GM21737 (cell line): Measurements from ENCODE around the gene LINGO1.

Source experiments
- ATAC-seq: cut with Tn5 transposase; IDR thresholded peaks from one replicate; pipeline ENCODE4 v1.9.1; 2021; ENCODE audit warnings: mild to moderate bottlenecking, moderate library complexity; ENCODE audit not compliant: unreplicated experiment

LINGO1 gene

DNA sequence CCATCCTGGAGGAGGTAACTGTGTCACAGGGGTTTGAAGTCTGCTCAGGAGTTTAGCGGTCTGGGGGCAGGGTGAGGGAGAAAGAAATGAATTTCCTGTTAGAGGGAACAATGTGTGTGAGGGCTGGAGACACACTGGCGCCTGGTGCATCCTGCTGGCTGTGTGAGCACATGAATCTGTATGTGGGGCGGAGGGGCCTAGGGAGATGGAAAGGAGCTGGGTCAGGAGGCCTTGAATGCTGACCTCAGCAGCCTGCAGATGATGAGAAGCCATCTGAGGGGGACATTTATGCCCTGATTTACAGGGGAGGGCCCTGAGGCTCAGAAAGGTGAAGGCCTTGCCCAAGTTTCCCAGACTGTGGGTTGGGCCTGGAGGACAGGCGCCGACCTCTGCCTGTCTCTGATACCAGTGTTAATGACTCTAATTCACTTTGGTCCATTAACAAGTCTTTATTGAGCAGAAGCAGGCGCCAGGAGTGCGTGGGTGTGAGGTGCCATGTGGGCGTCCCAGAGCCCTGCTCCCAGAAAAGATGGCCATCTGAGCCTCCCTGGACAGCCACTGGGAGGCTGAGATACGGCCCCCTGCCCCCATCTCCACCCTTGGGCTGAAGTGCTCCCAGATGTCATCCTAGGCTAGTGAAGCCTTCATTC, 34.8 kb downstream of the LINGO1 start:
- no peak for ATAC-seq

DNA sequence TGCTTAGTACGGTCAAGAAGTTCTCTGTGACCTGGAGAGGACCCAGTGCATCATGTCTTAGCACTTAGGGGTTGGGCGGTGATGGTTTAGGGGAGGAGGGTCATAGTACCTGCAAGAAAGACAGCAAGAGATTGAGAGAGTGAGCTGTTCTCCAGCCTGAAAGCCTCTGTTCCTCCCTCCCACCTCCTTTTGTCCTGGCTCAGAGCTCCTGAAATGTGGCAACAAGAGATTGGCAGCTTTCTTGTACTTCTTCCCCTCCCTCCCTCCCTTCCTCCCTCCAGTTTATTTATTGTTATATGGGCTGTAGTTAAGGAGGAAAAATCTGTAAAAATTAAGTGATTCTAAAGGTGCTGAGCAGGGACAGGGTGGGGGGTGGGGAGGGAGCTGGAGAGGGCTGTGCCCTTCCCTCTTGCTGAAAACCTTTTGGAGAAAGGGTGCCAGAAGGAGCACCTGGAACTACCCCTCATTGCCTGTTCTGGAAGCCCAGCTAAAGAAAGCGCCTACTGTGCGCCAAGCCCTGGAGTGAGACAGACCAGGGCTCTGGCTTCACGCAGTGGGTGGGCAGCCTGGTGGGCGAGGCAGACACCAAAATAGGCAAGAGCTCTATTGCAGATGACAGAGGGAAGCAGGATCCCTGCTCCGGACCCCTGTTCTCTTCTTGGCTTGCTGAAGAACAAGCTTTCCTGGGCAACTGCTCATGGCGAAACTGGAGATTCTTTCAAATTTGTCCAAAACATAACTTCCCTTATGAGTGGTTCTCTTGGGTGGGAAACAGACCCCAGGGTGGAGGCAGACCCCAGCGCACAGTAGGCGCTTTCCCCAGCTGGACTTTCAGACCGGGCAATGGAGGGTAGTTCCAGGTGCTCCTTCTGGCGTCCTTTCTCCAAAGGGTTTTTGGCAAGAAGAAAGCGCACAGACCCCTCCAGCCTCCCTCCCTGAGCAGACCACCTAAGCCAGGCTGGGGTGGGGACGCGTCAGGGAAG, 35.6 kb downstream of the LINGO1 start:
- no peak for ATAC-seq

DNA sequence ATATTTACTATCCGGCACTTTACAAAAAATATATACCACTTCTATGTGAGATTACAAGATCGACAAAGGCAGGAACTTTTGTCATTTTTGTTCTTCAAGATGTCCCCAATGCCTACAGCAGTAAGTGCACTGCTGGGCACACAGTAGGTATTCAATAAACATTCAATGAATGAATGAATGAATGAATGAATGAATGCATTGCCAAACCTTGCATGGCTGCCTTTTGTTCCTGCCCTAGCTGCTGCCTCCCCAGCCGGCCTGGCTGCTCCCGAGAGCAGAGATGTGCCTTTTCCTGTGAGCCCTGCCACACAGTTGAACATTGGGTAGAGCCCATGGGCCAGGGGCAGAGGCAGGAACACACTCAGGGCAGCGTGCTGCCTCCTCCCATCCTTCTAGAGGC, 37.5 kb downstream of the LINGO1 start:
- ATAC-seq: no peak

DNA sequence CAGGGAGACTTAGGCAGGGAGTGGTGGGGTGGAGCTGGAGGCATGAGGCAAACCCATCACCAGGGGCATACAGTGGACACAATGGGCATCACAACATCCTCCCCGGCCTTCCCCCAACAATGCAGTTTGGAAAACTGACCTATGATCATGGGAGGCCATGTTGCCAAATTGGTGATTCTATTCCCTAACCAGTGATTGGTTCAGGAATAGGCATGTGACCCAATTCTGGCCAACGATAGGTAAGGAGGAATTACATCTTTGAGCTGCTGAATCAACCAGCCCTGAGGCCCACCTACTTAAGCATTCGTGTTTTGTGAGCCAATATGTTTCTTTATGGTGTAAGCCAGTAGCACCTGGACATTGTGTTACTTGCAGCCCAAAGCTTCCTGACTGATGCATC, 40.0 kb downstream of the LINGO1 start:
- no peak for ATAC-seq

DNA sequence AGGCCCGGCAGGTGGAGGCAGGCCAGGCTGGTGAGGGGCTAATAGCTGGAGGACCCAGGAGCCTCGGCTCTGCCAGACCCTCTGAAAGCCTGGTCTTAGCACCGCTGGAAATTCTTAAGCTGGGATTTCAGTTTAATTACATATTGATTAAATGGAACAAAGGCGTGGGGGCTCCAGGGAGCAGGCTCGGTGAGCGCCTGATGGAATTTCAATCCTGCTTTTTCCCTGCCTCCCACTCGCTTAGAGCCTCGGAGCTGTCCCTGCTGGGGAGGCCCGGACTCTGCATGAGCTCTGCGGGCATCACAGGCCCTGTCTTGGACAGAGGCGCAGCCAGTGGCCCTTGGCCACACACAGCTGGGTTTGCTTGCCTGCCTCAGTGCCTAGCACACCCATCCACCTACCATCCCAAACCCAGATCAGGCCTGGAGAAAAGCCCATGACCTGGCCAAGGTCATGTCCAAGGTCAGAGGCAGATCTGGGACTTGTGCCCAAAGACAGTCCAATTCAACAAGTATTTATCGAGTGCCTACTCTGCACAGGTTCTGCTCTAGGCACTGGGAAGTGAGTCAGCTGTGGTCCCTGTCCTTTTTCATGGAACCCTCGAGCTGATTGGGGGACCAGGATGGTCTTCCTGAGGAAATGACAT, 40.6 kb downstream of the LINGO1 start:
- ATAC-seq: no peak

DNA sequence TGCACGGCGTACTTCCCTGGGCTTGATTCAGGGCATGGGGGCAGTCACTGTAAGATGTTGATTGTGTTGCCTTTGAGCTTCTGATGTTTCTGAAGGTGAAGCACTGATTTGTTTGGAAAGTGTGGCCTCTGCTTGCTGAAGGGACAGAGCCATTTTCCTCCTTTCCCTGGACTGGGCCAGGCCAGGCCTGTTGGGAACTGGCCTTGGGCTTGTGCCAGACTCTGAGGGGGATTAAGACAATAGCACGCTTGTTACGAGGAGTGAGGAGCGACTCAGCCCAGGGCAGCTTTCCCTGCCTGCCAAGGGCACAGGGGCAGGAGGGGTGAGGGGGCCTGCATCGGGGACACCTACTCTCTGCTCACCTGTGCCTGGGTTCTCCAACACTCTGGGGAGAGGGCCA, 42.9 kb downstream of the LINGO1 start:
- ATAC-seq: no peak

DNA sequence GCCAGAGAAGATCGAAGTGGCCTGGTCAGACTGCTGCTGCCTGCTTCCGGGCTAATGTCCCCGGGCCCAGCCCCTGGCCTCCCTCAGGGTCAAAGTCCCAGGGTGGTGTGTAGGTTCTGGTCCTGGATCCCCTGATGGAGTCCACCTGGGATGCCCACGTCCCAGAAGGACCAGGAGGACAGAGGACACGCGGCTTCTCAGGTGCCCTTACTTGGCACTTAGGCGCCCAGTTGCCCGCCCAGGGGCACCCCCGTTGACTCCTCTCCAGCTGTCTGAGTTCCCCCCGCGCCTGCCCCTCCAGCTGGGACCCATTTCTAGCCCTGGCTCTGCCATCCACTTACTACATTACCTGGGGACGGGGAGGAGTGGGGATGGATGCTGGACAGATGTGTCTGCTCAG, 44.6 kb downstream of the LINGO1 start:
- no peak for ATAC-seq

DNA sequence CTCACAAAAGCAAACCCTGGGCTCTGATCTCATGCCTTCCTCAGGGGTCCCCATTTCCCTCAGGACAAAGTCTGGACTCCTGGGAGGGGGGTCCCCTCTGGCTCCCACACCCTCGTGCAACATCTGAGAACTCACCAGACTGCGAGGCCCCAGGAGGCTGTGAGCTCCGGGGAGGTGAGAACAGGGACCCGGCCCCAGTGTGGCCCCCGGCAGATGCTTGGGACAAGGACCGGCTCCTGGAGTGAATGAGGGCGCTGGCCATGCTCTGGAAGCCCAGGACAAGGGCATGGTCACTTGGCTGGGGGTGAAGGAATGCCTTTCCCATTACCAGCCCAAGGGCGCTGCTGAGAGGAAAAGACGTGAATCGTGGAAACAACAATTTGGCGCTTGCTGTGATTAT, 48.0 kb downstream of the LINGO1 start:
- no peak for ATAC-seq

DNA sequence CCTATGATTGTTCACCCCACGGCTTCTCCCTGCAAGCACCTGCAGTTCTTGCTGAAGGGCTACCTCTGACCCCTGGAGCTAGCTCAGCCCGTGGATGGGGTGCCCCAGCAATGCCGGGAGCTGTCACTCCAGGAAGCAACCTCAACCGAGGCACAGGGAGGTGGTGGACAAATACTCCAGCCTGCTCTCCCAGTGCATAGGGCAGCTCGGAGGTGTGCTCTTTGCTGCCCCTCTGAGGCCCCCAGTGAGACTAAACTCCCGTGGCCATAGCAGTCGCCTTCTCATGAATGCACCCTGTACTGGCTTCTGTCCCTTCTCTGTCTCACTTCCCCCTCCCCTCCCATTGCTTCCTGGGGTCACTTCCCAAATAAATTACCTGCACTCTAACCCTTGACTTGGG, 48.5 kb downstream of the LINGO1 start:
- ATAC-seq: no peak

DNA sequence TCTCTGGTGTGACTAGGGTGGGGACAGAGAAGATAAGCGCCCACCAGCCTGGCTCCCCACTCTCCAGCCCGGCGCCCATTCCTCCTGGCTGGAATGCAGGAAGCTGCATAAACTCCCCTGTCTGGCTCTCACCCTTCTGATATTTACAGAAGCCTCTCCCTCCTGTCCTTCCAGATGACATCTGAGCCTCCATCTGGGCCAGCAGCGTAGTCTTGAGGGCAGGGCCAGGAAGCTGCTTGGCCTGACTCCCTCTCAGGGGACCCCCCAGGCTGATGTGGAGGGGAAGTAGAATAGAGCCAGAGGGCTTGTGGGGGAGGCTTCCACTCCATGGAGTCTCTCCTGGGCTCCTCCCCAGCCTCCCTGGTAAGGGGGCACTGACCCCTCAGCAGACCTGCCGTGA, 49.9 kb downstream of the LINGO1 start:
- ATAC-seq: no peak

DNA sequence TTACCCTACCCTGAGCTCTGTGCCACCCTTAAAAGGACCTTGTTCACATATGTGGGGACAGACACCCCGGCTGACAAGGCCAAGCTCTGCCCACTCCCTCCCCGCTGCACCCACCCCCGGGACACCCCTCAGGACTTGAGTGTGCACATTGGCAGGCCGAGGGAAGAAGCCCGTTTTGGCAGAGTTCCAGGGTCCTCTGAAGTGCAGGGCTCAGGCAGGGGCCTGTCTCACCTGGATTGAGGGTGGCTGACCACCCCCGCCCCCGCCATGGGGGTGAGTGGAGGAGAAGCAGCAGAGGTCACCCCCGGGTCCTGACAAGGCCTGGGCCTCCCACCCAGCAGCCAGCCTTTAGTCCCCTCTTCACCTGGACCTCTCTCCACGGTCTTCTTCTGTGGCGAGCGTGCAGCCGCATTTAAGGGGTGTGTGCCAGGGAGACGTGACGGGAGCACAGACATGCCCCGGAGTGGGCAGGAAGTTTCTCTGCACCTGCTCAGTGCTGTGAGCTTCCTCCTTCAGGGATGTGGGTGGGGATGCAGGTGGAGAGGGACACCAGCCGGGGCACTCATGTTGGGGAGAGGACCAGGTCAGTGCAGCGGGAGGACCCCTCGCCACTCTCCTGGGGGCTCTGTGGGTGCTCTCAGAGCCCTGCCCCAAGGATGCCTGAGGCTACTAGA, 50.7 kb downstream of the LINGO1 start:
- ATAC-seq: no peak

DNA sequence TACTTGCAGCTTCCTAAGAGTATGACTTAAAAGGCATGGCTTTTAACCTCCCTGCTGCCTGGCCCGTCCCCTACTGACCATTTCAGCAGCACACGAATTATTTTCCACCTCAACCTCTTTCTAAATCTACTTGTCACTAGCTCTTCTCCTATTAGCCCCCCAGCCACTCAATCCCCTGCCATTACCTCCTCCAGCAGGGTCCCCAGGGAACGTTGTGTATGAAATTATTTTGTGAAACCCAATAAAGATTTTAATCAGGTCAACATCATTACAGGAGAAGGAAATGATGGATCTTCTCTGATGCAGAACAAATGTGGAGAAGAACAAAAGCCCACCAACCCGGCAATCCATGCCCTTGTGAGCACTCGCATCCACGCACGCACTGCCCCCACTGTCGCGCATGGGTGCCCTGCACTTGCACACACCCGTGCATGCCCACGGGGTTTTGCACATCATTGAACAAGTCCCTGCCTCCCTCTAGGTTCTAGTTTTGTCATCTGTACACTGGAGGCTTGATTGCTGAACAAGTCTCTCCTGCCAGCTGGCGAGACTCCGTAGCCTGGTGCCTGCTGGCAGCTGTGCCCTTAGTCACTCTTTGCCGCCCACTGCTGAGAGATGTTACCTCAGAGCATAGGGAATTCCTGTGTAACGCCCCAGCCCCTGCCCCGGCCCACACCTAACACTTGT, 51.6 kb downstream of the LINGO1 start:
- ATAC-seq: no peak

DNA sequence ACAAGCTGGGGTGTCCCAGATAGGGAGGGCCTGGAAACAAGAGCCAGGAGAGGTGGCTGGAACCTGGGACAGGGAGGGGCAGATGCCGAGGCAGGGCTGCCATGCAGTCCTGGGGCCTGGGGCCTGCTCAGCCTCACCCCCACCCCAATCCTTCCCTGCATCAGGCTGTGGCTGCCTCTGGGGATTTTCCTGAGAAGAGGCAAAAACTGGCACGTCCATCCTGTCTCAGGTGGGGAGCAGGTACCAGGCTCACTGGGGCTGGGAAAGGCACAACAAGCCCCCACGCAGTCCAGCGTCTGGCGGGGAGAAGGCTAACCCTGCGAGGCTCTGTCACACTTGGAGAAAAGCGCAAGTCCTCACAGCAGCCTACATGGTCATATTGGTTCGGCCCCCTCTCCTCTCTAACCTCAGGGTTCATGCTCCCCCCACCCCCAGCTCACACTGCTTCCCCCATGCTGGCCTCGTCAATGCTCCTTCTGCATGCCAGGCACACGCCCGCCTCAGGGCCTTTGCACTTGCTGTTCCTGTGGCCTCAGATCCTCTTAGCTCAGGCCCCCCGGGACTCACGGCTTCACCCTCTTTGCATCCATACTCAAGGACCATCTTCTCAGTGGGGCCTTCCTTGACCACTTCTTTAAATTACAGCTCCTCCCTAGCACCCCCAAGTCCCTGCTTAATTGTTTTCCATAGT, 53.1 kb downstream of the LINGO1 start:
- no peak for ATAC-seq

DNA sequence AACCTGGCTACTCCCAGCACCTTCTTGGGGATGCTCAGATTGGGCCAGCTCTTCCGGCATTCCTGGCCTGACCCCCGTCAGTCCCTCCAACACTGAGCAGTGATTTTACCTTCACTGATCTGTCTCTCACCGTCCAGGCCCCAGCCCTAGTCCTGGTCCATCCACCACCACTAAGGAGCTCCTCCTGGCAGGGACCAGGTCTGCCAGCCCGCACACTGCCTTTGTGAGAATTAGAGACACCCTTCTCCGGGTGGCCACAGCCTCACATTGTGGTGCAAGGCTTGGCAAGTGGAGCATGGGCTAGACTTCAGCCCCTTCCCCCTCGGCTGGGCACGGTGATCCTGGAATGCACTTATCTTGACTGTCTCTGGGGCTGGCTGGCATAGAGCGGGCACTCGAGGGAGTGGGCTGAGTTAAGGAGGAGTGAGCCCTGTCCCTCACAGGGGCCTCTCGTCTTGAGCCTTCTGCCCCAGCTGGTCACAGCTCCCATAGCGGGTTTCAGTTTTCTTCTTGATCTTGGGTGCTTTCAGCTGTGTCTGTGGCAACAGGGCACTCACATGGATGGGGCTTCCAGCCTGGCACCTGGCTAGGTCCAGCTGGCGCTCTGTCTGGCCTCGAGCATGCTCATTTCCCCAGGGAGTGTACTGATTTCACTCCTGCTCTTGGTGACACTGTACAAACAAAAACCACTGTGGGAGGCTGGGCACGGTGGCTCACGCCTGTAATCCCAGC, 53.9 kb downstream of the LINGO1 start:
- ATAC-seq: no peak

DNA sequence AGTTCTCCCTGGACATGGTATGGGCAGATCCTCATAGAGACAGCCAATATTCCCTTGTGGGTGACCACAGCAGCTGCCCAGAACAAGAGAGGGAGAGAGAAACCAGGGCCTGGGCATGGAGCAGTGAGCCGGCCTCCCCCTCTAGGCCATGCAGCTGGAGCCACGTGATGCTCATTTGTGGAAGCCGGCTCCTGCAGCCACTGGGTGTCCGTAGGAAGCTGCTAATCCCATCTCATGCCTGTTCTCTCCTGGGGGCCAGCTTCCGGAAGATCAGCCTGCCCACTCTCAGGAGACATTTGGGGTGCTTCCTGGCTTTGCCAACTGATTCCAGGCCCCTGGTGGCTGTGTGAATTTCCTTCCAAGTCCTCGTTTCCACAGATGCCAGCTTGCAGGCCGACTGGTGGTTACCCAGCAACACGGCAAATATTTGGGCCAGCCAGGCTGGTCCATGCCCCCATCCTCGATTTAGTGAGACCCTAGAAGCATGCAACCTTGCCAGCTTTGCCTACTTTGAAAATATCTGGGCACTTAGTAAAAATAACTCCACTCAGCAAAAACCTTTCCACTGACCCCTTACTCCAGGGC, 55.3 kb downstream of the LINGO1 start:
- no peak for ATAC-seq

DNA sequence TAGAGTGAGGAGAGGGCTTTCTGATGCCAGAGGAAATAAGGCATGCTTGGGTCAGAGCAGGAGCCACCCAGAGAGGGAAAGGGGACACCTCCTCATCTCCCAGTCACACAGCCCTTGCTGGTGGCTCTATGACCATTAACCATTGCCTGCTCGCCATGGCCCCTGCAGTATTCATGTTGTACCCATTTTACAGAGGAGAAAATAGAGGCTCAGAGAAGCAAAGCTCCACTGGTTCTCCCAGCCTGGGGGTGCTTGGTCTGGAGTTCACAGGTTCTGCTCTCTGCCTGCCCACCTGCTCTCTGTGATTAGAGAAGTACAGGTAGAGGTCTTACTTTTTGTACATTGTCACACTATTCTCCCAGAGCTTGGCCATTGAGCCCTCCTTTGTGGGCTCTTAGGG, 56.2 kb downstream of the LINGO1 start:
- ATAC-seq: no peak

DNA sequence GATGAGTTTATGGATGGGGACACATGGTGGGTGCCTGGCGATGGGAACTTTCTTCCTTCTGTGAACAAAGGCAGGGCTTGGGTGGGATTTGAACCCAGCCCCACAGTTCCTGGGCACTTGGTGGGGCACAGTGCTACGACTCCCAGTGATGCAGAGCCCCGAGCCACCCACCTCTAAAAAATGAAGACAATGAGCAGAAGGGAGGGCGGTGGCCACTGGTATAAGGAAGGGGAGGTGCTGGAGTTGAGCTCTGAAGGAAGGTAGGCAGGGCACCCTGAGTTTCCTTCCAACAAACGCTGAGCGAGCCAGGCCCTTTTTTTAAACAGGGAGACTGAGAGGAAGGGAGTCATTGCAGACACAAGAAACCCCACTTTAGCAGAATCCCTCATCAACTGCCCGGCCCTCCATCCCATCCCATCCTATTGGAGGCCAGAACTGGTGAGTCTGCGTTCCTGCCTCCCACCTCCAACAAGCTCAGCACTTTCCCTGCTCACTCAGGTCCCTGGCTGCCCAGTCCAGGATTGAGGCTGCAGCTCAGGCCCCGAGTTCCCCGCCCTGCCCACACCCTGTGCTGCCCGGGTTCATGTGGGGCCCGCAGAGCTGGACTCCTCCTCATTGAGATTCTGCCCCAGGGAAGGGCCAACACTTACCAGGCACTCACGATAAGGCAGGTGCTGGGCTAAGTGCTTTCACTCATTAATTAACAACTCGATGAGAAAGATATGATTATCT, 57.3 kb downstream of the LINGO1 start:
- no peak for ATAC-seq

DNA sequence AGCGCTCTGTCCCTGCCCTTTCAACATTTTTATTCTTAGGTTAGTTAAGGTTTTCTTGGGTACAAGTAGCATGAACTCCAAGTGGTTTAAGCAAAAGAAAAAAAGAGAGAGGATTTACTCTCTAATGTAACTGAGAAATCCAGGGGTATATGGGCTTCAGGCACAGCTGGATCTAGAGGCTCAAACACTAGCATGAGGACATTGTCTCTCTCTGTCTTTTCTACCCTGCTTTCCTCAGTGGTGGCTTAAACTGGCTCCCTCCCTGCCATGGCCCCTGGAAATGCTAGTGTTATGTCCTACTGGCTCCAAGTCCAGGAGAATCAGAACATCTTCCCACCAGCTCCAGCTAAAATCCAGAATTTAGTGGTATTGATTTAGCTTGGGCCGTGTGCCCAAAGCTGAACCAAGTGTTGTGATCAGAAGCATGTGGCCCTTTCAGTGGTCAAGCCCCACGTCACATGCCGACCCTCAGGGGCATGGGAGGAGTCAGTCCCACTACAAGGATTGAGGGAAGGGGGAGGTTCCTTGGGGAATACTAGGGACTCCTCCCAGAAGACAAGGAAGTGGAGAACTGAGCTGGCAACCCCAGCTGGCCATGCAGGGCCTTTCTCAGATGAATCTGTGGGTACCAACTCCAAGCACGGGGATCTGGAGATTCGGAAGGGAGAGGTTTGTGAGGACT, 58.0 kb downstream of the LINGO1 start:
- ATAC-seq: no peak
